ENCODE measurements around the gene MGAT5B. TPM values are rescaled to one million over a fixed set of nuclear protein-coding genes. Genes with fewer than 3 reads are reported as not detected.
A peak's percentile ranks its signal among the peaks of the same experiment; 100 is the strongest.
"Not testable (repeated sequence)": the region's sequence is repeated elsewhere in the genome, so short reads cannot be mapped to it uniquely, and the experiment has no call there.

The MGAT5B gene
- polyA plus RNA-seq, 1 donor = 1.5 TPM

DNA sequence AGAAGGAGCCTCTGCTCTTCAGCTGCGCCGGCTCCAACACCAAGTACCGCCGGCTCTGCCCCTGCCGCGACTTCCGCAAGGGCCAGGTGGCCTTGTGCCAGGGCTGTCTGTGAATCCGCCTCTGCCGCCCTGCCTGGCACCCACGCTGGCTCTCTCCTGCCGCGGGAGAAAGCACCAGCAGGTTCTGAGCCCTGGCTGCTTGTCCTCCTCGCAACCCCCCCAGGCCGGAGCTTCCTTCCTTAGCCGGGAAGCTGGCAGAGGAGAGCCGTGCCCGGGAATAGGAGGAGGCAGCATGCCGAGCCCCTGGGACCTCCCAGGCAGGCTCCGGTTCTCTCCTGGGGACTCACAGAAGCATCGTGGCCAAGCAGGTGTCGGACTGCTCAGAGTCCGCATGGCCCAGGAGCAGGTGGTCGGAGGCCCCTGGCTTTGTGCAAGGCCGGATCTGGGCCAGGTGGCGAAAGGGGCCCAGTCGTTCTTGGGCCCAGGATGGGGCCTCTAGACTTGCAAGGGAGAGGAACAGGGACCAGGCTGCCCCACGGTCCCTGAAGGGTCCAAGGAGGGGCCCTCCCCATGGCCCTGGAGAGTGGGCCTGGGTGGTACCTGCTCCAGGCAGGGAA is 80.6 kb downstream of the MGAT5B start:
- no peak for DNase-seq

DNA sequence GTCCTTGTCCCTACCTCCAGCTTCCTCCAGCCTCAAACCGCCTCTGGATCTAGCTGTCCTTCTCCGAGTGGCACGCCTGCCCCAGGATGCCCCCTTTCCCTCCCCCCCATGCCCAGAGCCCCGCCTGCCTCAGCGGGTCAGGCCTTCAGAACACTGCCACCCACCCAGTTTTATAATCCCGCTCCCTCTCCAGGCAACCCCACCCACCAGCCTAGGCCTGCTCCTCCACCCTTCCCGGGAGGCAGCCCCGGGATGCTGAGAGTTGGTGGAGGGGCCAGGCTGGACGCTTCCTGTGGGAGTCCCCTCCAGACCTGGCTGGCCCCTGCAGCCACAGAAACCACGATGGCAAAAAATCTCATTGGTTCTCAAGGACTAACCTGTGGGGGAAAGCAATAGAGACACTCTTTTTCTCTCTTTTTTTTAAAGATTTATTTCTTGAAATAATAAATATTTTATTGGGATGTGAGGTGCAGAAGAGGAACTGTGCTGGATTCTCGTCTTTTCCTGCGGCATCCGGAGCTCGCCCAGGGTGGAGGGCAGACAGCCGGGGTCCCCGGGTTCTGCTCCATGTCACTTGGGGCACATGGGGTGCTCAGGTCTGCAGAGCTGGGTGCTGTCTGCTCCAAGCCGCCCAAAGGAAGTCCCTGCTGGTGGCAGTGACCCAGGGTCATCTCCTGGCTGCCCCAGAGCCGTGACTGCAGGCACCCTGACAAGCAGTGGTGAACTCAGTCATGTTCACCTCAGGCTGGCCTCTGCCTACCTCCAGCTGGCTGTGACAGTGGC is 81.9 kb downstream of the MGAT5B start:
- no peak for DNase-seq

DNA sequence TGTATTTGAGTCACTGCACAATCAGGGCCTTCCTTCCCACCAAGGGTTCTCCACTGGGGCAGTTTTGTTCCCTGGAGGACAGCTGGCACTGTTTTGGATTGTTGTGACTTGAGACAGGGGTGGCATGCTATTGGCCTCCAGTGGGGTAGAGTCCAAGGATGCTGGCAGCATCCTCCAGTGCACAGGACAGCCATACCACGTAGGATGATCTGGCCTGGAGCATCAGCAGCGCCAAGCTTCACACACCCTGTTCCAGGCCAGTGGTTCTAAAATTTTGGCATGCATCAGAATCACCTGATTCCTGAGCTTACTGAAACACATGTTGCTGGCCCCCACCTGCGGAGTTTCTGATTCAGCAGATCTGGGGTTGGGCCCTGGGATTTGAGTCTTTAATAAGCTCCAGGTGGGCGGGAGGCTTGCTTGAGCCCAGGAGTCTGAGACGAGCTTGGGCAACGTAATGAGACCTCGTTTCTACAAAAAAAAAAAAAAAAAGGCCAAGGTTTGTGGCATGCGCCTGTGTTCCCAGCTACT is 83.2 kb downstream of the MGAT5B start:
- DNase-seq = no peak

DNA sequence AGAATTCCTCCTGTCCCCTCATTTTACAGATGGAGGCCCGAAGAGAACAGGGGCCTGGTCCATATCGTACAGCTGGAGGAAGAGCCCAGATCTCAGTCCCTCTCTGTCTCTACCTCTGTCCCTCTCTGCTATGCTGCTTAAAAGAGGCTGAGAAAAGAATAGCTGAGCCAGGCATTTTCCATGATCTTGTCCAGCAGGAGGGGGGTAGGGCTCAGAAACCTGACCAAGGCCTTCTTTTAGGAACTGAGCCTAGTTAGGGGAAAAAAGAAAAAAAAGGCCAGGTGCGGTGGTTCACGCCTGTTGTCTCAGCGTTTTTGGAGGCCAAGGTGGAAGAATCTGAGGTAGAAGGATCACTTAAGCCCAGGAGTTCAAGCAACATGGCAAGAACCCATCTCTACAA is 84.2 kb downstream of the MGAT5B start:
- DNase-seq = no peak

DNA sequence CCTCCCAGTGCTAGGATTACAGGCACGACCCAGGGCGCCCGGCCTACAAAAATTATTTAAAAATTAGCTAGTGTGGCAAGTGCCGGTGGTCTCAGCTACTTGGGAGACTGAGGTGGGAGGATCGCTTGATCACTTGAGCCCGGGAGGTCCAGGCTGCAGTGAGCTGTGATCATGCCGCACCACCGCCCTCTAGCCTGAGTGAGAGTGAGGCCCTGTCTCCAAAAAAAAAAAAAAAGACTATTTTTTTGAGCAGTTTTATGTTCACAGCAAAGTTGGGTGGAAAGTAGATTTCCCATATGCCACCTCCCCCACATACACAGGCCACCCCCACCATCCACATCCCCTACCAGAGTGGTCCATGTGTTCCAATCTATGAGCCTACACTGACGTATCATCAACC is 84.9 kb downstream of the MGAT5B start:
- no peak for DNase-seq

DNA sequence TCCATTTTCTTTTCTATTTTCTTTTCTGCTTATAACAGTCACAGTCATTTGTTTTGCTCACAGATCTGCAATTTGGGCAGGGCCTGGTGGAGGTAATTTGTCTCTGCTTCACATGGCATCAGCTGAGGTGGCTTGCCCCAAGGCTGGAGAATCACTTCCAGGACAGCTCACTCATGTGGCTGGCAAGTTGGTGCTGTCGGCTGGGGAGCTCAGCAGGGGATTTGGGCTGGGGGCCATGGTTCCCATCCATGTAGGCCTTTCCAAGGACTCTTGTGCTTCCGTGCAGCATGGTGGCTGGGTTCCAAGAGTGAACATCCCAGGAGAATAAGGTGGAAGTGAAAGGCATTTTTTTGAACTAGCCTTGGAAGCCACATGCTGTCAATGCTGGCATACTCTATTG is 85.7 kb downstream of the MGAT5B start:
- DNase-seq = no peak

DNA sequence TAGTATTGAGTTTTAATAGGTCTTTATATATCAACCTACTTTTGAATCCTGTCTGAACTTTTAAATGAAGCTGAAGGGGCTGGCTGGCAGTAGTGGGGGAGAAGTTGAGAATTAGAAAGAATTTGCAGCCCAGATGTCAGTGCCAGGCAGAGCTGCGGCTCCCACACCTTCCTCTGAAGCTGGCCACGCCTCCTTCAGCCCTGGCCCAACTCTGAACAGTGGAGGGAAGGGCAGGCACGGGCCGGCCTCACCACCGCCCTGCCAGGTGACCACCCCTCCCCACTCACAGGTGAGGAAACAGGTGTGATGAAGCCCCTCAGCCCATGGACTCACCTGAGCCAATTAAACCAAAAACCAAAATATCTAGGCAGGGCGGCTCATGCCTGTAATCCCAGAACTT is 87.0 kb downstream of the MGAT5B start:
- no peak for DNase-seq

DNA sequence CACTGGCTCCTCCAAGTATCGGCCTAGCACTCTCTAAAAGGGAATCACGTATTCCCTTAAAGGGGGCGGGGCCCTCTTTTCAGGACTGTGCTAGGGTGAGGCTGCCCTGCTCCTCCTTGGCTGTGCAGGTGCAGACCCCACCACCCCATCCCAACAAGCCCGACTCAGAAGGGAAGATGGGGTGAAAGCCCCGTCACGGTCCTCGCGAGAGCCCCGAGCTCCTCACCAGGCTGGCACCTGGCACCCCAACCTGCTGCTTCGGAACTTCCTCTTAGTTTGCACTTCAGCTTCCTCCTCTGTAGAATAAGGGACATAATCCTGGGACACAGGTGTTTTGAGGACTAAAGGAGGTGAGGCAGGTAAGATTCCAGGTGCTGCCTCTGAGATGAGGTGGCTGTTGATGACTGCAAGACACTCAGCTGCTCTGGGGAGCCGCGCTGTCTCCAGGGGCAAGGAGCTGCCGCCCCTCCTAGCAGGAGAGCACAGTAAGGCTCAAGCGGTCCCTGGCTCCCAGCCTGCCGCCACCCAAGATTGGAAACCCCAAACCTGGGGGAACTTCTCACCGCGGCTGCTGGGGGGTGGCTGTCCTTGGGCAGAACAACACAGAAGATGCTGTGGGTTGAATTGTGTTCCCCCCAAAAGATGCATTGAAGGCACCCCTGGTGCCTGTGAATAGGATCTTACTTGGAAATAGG is 88.8 kb downstream of the MGAT5B start:
- no peak for DNase-seq

DNA sequence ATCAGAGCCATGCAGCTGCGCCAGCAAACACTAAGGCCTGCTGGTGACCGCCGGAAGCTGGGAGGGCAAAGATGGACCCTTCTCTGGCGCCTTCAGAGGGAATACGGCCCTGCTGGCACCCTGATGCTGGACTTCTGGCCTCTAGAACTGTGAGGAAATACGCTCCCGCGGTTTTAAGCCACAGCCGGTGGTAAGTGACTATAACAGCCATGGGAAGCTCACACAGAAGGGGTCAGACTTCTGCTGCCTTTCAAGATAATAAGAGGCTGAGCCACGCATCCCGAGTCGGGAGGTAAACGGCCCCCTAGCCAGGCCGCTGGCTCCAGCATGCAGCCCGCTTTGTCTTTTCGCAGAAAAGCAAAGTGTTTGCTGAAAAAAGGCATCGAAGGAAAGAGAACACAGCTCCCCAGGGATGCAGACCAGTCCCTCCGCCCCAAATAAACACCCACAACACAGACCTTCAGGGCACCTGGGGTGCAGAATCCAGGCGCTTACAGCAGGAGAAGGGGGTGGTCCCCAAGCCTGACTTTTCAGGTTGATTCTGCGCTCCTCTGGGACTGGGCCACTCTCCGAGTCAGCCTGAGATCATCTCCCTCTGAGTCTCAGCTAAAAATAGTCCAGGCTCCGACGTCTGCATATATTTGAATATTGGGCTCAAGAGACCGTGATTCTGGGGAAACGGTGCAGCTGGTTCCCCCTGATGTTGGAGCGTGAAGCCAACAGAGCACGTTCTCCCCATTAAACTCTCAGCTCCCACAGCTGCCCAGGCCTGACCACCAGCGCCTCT is 89.7 kb downstream of the MGAT5B start:
- no peak for DNase-seq

DNA sequence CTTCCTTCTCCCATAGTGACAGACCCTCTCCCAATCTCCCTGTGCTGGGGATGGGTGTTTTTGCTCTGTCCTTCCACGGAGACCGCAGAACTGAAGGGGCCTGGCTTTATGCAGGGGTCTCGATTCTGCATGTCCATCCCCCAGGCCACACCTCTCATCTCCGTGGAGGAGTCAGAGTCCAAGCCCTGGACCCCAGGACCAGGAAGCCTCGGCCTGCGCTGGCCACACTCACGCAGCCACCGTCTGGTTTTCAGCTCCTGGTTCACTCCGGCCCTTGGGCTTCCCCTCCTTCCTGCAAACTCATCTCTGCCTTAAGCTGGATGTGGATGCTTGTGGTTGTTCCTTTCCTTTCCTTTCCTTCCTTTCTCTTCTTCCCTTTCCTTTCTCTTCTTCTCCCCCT is 90.8 kb downstream of the MGAT5B start:
- DNase-seq = no peak

DNA sequence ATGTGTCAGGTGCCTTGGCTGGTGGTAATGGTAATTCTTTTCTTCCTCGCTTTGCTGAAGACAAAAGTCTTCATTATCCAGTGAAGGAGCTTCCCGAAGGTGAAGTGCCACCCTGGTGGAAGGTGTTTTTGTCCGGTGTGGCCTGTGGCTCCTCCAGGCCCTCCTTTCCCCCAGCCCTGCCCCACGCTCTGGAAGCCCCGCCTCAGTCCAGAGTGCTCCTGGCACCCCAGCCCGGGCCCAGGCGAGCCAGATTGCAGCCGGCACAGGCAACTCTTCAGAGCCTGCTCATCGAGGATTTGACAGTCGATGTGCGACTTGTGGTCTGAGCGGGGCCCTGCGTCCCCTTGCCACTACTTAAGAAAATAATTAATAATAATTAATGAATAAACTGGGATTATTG is 93.7 kb downstream of the MGAT5B start:
- DNase-seq = no peak

DNA sequence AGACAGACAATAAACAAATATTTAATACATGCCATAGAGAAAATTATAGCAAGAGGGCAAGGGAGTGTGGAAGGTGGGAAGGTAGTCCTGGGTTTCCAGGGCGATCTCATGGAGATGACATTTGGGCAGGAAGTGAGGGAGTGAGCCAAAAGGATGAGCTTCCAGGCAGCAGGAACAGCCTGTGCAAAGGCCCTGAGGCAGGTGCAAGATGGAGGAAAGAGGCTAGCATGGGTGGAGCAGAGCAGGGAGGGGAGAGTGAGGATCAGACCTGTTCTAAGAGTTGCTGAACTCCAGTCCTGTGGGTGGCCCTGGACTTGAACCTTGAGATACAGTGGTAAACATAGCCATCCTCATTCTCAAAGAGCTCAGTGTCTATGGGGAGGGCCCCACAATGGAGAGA is 94.7 kb downstream of the MGAT5B start:
- DNase-seq = no peak

DNA sequence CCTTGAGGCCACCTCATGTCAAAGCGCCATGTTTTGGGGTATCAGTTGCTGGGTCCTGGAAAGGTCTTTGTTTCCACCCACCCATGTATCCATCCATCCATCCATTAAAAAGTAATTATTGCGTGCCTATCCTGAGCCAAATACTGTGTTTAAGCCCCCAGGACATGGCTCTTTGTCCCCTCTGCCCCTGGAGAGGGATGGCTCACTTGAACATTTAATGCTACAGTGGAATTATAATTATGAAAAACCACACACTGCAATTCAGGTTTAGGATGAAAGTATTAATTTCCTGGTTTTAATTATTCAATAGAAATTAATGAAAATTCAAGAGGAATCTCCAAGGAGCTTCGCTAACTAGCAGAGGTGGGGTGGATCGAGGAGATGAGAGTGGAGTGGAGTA is 97.8 kb downstream of the MGAT5B start:
- DNase-seq = no peak

DNA sequence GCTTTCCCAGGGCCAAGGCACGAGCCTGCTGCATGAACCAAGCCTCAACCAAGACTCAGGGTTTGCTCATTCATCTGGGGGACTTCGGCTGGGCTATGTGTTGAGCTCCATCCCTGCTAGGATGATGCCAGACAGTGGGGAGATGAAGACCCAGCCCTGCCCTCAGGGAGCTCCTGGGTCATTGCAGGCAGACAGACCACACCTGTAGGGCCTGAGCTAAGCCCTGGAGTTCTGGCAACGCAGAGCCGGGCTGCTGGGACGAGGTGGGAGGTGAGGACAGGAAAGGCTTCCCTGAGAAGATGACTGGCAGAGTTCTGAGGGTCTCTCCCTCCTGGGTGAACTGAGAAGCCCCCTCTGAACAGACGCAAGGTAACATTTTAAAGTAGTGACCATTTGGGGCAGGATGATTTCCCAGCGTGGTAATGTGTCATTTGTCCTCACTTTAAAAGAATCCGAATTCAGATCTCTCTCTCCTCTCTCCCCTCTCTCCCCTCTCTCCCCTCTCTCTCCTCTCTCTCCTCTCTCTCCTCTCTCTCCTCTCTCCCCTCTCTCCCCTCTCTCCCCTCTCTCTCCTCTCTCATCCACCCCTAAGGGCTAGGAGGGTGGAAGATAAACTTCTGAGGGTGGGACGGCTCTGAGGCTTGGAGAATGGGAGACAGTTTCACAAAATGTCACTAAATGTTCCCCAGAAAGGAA is 98.4 kb downstream of the MGAT5B start:
- no peak for DNase-seq

DNA sequence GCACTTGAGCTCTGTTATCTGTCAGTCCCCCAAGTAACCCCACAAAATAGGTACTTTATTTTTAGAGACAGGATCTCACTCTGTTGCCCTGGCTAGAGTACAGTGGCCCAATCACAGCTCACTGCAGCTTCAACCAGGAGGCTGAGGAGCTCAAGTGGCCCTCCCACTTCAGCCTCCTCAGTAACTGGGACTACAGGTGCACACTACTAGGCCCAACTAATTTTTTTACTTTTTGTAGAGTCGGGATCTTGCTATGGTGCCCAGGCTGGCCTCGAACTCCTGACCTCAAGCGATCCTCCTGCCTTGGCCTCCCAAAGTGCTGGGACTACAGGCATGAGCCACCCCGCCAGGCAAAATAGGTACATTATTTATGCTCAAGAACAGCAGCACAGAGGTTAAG is 99.6 kb downstream of the MGAT5B start:
- no peak for DNase-seq

DNA sequence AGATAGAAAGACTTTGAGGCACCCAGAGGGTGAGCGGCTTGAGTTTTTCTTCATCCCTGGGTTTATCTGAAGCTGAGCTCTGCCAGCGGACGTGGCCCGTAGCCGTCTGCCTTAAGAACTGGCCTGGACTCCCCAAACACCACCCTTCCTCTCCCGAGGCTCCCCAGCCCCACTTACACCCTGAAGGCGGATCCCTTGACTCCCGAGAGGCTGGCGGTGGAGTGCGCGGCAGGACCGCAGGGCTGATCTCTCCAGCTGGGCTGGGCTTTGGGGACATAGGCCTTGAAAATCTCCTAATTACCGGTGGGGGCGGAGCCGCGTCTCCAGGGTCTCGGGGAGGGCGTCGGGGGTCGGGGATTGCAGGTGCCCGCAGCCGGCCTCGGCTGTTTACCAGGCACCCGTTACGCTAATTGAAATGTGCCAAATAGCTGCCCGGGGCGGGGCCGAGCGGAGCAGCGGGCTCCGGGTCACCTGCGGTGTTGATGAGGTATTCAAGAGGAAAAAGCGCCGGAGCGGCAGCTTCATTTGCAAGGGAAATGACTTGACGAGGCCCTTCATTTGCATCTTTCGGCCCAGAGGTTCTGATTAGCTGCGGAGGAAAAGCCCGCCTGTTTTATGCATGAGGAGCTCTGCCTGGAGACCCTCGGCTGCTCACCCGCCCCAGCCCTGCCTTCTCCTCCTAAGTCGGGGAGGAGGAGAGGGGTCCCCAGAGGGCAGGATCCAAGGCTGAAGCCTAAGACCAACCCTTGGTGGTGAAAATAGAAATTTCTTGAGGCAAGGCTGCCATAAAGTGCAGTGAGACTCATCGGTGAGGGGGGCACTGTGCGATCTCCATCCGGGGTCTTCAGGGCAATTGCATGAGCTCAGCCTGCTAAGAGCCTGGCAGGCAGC is 100.7 kb downstream of the MGAT5B start:
- DNase-seq = peak; percentile 80

DNA sequence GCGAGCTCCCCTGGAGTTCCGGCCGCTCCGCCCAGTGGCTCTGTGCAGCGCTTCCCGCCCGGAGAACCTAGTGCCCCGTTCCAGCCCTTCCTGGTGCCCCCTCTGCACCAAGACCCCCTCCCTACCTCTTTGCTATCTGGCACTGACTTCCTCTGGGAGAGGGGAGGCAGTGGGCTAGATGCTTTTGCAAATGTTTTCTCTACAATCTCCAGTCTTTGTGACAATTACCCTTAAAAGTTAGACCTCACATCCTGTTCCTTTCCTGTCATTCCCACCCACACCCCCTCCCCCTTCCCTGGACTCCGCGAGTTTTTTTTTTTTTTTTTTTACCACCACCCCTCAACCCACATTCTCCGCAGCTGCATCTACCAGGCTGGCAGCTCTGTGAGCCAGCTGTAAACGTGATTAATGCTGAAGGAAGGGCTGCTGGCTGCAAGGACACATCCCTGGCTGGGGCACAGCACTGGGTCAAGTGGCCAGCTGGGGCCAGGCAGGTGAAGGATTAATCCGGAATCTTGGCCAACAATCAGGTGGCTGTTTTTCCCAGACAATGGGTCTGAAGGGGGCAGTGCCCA is 101.5 kb downstream of the MGAT5B start:
- peak; percentile 30 for DNase-seq

DNA sequence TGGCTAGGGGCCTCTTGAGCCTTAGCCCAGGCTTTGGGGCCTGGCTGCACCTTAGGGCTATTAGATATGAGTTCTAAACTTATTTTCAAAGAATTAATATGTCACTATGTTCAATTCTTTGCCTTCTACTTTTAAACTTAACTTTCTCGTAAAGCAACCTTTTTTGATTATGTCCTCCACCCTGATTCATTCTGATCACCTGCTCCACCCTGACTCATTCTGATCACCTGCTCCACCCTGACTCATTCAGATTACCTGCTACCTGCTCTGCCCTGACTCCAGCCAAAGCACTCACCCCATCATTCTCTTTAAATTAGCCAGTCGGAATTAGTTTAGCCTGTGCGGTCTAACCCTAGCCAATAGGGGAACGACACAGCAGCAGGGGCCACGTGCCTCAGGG is 102.0 kb downstream of the MGAT5B start:
- not testable (repeated sequence) for DNase-seq

DNA sequence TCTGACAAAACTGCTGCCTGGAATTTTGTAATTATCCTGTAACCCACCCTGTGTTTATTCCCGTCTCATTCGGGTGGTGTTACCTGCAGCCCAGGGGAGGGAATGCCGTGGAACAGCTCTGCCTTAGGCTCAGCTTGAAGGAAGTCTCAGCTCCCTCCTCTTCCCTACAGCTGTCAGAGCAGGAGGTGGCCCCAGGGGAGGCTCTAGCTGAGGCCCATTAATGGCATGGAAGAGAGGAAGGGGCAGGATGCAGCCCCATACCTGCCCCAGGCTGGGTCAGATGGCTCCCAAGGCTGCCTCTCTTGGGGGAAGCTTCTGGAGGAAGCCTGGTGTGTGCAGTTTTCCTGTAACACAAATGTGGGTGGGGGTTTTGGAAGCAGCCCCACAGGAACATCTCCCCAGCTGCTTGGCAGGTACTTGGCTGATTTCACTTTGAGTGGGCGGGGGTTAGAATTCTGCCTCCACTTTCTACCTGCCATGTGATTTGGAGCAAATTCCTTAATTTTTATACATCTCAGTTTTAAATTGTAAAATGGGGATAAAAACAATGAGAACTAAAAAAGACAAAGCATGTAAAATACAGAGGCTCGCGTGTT is 103.9 kb downstream of the MGAT5B start:
- DNase-seq = no peak

DNA sequence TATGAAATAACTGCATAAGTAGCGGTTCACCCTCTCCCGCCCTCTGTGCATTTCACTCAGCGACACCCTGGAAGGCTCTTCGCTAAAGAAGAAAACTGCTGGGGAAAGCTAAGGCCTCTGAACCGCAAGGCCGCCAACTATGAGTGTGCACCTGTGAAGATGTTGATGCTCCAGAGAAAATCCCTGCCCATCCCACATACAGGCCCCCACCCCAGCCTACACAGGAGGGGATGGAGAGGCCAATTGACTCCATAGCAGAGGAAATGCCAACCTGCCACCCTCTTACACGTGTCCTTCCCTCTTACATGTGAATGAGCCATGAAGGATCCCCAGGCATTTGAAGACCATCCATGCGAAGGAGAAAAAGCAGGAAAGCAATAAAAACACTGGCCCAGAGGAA is 104.8 kb downstream of the MGAT5B start:
- no peak for DNase-seq
